ENCODE data around the gene ARHGAP10.

Gene ARHGAP10, protein sequence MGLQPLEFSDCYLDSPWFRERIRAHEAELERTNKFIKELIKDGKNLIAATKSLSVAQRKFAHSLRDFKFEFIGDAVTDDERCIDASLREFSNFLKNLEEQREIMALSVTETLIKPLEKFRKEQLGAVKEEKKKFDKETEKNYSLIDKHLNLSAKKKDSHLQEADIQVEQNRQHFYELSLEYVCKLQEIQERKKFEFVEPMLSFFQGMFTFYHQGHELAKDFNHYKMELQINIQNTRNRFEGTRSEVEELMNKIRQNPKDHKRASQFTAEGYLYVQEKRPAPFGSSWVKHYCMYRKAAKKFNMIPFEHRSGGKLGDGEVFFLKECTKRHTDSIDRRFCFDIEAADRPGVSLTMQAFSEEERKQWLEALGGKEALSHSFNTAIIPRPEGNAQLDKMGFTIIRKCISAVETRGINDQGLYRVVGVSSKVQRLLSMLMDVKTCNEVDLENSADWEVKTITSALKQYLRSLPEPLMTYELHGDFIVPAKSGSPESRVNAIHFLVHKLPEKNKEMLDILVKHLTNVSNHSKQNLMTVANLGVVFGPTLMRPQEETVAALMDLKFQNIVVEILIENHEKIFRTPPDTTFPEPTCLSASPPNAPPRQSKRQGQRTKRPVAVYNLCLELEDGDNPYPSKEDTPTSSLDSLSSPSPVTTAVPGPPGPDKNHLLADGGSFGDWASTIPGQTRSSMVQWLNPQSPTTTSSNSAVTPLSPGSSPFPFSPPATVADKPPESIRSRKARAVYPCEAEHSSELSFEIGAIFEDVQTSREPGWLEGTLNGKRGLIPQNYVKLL

DNA sequence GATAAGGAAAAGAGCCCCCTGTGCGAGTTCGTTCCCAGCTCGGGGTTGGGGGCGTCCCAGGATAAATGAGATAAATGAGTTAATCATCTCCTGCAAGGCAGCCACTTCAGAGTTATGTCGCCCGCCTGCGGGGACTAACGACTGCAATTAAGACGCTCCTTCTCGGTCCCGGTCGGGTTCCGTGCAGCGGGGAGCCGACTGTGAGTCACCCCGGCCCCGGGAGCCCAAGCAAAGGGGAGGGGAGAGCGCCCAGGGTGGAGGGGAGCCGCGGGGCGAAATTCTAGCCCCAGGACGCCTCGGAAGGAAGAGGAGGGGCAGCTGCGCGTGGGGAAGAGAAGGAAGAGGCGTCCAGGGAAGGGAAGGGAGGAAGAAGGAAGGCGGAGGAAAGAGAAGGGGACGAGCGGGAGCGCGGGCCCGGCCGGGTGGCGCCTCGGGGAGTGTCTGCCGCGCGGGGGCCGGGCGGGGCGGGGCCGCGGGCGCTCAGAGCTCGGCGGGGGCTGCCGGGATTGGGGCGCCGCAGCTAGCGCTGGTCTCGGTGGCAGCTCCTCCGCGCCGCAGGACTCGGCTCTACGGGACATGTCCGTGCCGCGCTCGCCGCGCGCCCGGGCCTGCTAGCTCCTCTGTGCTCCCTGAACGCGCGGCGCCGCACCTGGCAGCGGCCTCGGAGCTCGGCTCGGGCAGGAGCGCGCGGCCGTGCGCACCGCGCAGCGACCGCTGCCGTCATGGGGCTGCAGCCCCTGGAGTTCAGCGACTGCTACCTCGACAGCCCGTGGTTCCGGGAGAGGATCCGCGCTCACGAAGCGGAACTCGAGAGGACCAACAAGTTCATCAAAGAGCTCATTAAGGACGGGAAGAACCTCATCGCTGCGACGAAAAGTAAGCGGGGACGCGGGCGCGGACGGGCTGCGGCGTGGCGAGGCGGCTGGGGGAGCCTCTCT, at the start of gene ARHGAP10:
Gene ARHGAP10, plus strand, starts transcription at position 509 of the 938 bp plus-strand sequence. Its CDS starts 214 bp downstream, at position 723.
- peak; percentile 64 for DNase-seq

DNA sequence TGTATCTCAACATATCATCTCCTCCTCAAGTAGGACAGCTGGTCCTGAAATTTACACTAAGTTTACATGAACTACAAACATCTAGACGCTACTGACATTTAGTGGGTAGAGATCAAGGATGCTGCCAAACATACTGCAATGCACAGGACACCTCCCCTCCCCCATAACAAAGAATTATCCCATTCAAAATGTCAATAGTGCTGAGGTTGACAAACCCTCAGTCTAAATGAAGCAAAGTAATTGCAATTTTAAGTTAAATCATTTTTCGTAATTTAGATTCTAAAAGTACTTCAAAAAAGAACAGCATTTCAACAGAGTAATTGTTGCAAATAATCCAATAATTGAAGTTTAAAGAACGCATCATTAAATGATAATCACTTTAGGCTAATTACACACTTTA, 49.1 kb upstream of the ARHGAP10 start:
- no peak for DNase-seq

DNA sequence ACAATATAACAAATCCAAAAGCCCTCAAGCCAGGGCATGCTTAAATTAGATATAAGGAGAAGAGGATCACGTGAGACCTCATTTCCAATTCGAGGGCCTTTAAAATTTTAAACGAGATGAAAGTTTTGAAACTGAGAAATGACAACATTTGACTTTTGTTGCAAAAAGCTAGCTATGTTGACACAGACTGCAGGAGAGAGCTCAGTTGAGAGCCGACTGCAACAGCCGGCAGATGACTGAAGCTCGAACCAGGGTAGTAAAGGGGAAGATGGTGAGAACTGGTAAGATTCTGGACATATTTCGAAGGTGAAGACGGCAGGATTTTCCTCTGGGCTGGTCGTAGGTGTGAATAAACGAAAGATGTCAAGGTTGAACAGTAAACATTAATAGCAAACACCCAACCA, 48.7 kb upstream of the ARHGAP10 start:
- peak; percentile 5 for DNase-seq

DNA sequence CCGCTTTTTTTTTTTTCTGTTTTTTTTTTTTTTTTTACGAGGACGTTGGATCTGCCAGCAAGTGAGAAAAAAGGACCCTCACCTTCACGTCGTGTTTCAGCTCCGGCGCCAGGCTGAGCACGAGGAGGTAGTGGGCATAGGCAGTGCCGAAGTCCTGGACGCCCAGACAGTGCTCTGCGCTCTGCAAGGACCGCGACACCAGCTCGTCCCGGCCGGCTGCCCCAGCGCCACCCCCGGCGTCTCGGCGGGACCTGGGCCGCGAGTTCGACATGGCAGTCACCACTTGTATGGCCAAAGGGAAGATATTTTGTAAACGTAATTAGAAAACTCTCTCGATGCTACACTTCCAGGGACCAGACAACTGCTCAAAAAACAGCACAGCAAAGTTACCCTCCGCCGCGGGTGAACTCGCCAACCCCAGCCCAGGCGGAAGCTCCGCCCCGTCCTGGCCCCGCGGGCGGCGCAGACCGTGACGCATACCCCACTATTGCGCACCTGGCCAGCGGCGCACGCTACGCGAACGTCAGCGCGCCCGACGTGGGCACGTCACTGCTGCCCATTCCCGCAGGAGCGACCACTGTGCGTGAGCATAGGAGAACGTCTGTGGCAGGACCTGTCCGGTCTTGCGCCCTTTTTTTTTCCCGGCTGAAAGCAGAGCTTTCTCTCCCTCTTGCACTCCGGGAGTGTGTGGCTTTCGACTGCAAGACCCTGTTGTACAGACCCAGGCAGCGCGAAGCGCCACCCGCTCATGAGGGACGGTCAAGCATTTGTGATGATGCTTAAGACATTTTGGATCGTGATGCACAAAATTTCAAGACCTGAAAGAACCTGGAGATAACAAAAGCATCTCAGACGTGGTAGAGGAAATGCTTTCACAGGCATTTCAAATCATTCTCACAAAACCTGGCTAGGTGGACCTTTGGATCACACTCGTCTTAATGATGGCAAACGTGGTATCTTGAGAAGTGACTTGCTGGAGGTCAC, 47.9 kb upstream of the ARHGAP10 start, which contains the start of gene PRMT9:
Gene PRMT9, minus strand, starts transcription at position 447 of the 984 bp plus-strand sequence. Its CDS starts 176 bp downstream, at position 271.
- peak; percentile 83 for DNase-seq

DNA sequence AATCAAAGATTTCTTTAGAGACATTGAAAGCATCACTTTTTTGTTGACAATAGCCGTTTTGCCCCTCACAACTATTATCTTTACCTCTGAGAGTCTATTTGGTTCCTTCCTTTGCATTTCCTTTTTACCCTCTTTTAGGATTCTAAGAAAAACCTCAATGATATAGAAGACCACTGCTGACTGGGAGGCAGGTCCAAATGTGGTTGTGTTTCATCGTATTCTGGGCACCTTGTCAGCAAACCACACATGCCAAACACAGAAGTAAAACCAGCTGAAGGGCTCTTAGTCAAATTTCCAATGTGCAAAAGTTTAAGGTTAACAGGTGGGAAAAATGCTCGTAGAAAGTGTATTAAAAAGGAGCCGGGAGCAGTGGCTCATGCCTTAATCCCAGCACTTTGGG, 42.8 kb upstream of the ARHGAP10 start:
- DNase-seq = no peak

DNA sequence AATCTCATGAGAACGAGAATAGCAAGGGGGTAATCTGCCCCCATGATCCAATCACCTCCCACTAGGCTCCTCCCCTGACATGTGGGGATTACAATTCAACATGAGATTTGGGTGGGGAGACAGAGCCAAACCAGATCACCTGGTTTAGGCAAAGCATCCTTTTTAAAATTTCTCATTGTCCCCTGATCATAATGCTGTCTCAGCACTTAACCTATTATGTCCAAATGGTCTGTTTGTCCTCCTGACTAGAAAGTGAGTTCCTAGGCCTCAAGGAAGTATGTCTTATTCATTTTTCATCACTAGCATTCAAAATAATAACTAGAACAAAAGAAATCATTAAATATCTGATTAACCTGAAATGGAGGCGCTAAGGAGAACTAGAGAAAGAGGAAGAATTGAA, 40.1 kb upstream of the ARHGAP10 start:
- DNase-seq = no peak

DNA sequence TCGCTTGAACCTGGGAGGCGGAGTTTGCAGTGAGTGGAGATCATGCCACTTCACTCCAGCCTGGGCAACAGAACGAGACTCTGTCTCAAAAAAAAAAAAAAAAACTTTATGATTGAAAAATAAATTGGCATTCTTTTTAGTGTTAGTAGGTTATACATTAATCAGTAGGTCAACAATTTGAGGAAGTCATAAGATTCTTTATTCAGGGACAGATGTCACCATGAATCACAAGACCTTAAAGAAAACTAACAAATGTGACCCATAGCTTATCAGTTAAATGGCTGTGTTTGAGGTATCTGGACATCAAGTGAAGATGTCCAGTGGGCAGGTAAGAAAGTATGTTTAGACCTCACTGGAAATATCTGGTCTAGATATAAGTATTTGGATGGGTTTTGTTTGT, 38.7 kb upstream of the ARHGAP10 start:
- DNase-seq = no peak

DNA sequence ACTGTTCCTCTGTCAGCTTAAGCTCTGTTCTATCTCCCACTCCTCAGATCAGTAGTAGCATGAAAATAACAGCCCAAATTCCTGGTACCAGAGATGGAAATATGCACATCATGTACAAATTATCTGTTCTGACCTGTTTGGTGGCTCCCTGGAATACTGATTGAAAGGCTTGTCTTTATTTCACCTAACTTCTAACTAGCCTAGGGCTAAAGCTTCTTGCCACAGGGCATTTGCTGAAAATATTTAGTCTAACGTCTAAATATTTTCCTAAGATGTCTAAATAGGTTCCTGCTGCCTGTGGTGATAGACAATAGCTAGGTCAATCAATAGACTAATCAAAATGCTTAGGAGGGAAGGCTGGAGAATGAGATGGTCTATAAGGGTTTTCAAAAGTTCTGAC, 35.0 kb upstream of the ARHGAP10 start:
- no peak for DNase-seq

DNA sequence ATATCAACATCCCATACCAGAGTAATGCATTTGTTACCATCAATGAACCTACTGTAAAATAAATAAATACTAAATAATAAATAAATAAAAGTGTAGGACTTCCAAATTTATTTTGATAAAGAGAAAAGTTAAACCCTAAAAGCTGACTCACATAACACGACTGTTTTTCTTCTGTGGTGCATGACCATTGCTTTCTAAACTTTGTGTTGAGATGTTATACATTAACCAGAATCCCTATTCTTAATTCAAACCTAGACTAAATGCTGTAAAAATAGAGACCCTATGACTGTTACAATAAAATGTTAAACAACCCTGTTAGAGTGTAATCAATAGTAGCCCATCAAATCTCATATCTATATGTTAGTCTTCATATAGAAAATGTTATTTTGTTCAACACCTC, 27.0 kb upstream of the ARHGAP10 start:
- DNase-seq = no peak

DNA sequence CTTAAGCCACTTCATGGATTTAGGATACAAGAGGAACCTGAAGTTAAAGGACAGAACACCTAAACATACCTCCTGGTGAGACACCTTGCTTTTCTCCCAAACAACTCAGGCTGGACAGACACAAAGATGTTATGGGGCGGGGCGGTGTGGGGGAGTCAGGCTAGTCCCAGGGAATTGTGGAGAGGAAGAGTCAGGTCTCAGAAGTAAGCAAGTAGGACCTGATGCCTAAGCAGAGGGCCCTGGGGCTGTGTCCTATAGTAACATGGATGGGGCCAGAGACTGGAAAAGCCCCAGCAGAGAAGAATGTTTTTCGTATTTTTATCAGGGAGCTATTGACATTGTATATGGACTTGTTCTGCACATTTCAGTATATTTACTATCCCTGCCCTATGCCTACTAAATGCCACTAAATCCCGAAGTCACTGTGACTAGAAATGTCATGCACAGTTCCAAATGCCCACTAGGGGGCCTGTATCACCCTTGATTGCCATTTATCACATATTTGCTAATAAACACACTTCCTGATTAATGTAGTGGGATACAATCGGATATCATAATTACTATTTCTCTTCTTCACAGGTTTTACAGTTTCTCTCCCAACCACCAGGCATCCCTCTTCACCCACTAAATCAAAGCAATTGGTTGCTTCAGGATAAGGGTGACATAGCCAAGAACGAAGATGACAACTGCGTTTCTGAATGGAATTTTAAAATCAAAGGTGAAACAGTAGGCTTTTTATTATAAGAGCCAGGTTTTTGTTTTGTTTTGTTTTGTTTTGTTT, 23.8 kb upstream of the ARHGAP10 start:
- peak; percentile 49 for DNase-seq

DNA sequence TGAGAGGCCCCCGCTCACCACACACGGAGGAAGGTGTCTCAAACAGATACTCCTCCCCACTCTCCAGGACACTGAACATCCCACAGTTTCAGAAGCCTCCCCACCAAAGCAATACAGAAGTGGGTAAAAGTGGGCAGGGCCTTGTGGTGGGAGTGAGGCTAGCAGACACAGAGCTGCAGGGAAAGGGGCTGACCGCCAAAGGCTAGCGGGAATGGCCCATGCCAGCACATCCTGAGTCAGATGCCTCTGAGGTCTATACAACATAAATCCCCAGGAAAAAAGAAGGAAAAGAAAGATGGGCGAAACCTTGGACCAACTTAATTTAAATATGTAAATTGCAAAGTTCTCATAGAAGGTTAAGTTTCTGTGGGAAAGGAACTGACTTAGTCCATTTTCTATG, 21.9 kb upstream of the ARHGAP10 start:
- no peak for DNase-seq

DNA sequence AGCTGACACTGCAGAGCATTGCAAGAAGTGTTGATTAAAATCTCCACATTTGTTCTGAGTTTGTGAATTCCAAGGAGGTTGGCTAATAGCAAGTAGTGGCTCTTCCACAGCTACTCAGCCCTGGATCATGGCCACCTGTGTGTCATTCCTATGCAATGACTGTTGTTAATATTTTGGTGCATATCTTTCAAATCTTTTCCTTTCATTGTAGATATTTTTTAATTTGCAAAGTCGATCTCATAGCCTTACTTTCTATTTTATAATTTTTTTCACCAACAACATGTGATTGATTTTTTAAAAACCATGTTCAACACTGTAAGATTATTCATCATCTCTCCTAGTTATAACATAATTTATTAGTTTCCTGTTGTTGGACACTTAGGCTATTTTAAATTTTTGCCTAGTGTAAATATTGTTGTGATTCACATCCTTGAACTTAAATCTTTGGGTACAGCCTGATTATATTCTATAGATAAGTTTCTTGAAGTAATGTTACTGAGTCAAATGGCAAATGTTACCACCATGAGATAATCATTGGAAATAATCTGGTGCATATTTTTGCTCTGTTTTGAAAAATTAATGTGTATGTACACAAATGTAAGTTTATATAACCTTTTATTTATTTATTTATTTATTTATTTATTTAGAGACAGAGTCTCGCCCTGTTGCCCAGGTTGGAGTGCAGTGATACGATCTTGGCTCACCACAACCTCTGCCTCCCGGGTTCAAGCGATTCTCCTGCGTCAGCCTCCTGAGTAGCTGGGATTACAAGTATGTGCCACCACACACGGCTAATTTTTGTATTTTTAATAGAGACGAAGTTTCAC, 17.1 kb upstream of the ARHGAP10 start:
- no peak for DNase-seq

DNA sequence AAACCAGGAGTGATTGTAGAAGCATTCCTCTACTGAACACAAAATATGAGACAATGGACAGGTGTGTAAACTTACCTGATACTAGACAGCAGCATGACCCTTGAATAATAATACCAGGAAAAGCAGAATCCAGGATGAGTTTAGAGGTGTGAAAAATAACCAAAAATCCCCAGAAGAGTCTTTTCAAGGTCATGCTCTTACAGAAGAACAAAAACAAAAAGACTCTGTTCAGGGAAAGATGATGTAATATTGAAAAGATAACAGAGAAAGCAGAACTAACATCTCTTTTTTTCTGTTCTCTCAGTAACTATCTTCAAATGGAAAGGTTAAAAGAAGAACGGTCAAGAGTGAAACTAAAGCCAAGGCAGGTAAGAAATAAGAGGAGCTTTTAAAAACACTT, 14.0 kb upstream of the ARHGAP10 start:
- DNase-seq = no peak

DNA sequence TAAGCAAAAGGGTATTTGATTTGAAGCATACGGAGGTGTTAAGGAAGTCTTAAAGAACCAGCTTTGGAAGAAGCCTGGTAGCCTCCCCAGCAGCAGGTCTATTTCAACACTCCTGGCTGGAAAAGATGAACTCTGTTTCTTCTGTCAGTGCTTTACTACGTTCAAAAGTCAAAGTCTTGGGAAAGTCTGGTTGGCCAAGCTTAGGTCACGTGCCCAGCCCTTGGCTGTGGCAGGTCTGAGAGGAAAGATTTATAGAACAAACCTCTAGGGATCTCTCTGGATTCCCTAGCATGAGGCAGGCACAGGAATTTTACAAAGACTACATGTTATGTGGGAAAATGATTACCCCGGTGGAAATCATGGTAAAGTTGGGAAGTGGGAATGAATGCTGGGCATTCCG, 8.6 kb upstream of the ARHGAP10 start:
- DNase-seq = no peak

DNA sequence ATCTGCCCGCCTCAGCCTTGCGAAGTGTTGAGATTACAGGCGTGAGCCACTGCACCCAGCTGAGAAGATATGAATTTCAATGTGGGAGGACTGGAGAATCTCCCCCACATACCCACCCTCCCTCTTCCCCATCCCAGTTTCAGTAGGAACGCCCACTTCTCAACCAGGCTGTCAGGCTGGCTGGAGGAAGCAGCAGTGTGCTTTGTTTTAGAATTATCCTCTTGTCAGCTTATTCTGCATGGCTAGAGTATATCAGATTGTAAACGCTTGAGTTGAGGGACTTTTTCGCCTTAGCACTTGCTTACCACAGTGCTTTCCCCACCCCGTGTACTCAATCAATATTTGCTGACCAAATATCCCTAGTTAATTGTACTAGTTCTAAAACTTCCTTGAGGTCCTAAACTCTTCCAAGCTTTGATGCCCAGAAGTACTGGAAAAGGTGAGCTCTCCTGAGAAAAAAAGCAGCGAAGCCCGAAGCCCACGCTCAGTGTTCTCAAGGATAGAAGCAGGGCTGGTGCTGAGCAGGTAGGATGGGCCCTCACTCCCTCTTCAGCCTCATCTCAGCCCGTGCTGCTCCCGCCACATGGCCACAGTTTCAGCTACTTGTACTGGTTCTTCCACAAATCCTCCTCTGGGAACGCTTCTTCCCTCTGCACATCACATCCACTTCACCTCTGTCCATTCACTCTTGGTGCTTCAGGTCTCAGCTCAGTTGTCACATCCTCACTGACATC, 7.3 kb upstream of the ARHGAP10 start:
- DNase-seq = no peak

DNA sequence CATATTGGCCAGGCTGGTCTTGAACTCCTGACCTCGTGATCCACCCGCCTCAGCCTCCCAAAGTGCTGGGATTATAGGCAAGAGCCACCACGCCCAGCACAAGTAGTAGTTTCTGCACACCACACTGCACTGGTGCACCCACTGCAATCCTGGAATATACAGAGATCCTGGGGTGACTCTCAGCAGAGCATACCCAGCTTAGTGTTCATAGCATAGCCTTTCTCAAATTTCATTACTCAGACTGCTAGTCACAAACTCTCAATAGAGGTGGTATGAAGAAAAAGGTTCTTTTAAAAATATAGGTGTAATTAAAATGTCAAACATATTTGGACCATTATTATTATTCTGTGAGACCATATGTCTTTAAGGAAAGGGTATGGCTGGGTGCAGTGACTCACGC, 6.2 kb upstream of the ARHGAP10 start:
- DNase-seq = no peak

DNA sequence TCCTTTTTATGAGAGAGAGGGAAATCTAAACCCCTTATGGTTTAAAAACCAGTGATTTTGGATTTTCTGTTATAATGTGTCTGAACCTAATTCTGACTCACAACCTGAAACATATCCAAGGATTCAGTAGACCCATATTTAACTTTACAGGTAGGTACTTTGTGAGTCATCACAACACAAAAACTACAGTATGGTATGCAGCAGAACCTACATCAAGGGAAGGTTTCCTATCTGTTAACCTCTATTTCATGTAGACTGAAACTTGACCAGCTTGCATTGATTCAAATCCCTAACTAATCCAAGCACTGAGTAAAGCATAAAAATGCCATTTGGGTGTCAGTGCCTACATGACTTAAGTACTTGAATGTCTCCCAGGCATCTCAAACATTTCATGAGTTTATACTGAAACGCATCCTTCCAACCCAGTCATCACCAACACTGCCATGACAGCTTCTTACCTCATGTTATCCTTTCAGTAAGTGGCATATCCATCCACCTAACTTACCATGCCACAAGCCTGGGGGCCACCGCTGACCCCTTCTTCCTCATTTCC, 4.3 kb upstream of the ARHGAP10 start:
- DNase-seq = no peak

DNA sequence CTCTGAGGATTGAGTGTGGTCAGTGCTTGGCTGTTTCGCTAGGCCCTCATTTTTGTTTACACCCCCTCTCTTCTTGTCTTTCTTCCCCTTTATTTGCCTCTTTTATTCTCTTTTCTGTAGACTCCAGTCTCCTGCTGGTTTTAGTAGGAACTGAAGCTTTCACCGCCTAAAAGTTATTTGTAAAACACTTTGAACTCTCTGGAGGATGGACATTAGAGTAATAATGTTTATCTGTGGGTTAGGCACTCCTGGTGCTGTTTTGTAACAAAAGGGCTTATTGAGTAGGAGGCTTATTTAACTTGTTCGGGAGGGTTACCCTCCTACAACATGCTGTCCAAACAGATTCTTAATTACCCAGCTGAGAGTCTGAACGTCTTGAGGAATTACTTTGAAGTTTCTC, 1.6 kb upstream of the ARHGAP10 start:
- DNase-seq = no peak
